NCI-H1694 (cell line): ENCODE results near the gene GOLPH3L.
"Not testable (repeated sequence)": the region's sequence is repeated elsewhere in the genome, so short reads cannot be mapped to it uniquely, and the experiment has no call there.

Experiments used
- DNase-seq: peaks from one replicate; lab custom pipeline; 2025; lab: John Stamatoyannopoulos, UW

Gene GOLPH3L

DNA sequence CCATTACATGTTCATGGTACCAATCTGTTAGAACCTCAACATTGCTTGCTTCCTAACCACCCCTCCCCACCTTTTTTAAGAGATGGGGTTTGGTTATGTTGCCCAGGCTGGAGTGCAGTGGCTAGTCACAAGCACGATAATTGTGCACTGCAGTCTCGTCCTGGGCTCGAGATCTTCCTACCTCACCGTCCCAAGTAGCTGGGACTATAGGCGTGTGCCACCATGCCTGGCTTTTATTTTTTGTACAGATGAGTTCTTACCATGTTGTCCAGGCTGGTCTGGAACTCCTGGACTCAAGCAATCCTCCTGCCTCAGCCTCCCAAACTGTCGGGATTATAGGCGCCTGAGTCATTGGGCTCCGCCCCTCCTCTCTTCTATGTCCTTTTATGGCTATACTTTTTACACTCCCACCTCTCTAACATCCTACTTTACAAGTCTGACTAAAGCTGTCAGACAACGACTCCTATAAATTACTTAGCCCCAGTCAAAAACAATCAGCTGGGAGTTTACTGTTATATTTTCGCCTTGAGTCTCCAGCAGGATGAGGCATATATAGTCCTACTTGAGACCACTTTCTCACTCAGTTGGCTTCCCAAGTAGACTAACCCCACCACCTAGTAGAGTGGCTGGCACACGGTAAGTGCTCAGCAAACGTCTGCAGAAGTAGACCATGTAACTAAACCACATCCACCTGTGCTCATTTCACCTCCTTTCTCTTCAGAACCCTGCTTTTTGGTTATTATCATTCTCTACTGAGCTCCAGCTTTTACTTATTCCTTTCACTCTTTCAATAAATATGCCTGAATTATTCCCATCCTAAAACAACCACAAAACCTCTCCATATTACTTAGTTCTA, 81.4 kb downstream of the GOLPH3L start:
- no peak for DNase-seq

DNA sequence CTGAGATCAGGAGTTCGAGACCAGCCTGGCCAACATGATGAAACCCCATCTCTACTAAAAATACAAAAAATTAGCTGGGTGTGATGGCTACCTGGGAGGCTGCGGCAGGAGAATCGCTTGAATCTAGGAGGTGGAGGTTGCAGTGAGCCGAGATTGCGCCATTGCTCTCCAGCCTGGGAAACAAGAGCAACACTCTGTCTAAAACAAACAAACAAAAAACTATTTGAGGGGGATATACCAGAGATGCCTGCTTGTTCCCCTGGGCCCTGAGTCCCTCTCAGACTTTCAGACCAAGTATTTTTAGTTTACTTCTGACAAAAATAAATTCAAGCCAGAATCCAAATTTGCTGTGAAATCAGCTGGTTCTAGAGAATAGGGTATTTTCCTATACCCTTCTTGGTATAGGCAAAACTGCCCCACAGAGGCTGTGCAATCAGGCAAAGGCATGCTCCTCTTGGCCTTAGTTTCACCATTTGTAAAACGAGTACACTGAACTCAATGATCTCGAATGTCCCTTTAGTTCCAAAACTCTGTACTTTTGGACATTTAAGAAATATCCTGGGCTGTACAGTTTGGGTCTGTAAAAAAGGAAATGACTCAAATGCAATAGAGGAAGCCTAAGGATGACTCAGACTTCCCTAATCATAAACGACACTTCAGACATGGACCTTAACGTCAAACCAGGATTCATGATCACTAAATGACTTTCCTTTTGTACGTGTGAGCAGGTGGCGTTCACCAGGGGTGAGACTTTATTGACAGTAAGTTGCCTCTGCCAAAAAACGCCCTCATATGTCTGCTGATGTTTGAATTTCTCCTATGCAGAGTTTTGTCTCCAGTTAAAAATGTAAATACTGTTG, 83.7 kb downstream of the GOLPH3L start:
- DNase-seq: no peak

DNA sequence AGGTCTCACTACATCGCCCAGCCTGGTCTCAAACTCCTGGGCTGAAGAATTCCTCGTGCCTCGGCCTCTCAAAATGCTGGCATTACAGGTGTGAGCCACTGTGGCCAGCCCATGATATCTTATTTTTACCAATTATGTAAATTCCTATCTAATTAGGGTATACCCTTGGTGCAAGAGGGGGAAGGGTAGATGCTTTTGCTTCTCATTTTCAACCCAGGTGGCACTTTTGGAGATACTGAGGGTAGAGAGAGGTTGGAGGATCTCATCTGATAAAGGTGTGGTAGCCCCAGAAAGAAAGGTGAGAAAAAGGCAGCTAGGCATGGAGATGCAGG, 85.0 kb downstream of the GOLPH3L start:
- DNase-seq: no peak

DNA sequence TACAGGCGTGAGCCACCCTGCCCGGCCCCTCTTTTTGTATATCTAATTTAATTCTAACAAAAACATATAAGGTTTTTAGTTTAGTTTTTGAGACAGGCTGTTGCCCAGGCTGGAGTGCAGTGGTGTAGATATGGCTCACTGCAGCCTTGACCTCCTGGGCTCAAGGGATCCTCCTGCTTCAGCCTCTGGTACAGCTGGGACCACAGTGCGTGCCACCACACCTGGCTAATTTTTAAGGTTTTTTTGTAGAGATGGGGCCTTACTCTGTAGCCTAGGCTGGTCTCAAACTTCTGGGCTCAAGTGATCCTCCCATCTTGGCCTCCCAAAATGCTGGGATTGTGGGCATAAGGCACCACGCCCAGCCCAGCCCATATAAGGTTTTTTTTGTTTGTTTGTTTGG, 86.4 kb downstream of the GOLPH3L start:
- DNase-seq: no peak

DNA sequence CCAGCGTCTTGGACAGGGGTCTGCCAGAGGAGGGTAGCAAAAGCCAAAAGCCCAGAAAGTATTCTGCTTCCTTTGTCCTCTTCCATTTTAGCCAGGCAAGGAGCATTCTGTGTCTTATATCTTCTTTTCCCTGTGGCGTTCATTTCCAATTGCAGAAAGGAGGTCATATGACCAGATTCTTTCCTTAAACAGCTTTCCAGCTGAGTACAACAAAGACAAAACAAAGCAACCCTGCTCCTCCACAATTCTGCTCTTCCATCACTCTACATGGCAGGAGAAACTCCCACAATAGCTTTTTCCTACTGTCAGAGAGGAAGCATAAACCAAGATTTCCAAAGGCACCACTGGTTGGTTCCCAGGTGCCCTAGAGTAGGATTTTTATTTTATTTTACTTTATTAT, 87.2 kb downstream of the GOLPH3L start:
- no peak for DNase-seq

DNA sequence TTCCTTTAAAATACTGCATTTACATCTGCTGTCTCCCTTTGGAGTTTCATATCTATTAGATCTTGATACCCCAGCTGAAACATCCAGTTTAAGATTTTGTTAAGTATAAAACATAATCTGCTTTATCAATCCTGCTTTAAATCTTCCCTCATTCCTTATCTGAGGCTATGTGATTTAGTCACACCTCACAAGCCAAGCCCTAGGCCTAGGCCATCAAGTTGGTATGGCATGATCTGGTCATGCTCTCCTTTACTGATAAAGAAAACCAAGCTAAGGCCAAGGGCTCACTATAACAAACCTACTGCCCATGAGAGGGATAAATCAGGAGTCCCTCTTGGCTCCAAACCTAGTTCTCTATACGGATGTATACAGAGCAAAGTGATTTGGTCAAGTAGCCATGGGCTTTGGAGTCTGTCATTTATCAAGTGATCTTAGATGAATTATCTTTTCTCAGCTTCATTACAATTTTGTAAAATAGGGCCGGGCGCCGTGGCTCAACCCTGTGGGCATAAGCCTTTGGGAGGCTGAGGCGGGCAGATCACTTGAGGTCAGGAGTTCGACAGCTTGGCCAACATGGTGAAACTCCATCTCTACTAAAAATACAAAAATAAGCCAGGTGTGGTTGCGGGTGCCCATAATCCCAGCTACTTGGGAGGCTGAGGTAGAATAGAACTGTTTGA, 90.4 kb downstream of the GOLPH3L start:
- no peak for DNase-seq

DNA sequence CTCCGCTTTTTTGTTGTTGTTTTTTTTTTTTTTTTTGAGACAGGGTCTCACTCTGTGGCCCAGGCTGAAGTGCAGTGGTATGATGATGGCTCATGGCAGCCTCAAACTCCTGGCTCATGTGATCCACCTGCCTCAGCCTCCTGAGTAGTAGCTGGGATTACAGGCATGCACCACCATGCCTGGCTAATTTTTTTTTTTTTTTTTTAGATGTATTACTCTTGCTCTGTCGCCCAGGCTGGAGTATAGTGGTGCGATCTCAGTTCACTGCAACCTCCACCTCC, 91.6 kb downstream of the GOLPH3L start:
- not testable (repeated sequence) for DNase-seq

DNA sequence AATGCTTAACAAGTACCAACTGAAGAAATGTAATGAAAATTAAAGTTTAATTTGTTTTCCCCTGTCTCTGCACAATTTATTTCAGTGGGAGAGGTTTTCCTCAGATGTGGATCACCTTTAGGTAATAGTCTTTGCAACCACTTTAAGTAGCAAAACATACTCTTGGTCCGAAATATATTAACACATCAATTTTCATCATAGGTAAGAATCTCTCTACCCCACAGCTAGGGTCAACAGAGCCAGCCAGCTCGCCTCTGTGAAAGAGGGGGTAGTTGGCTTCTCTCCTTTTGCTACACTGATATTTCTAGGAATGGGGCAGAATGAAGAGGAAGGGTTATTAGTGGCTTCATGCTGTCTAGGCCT, 92.7 kb downstream of the GOLPH3L start:
- no peak for DNase-seq

DNA sequence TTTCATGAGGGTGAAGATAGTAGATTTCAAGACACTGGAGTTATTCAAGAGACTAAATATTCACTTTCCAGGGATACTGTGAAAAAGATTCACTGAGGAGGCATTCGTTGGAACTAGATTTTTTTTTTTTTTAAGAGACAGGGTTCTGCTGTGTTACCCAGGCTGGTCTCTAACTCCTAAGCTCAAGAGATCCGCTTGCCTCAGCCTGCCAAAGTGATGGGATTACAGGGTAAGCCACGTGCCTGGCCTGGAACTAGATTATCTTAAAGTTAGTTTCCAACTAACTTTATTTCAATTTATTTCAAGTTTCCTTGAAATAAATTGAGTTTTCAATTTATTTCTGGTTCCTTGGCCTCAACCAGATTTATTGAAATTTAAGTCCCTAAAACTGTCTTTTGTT, 93.2 kb downstream of the GOLPH3L start:
- DNase-seq: no peak

DNA sequence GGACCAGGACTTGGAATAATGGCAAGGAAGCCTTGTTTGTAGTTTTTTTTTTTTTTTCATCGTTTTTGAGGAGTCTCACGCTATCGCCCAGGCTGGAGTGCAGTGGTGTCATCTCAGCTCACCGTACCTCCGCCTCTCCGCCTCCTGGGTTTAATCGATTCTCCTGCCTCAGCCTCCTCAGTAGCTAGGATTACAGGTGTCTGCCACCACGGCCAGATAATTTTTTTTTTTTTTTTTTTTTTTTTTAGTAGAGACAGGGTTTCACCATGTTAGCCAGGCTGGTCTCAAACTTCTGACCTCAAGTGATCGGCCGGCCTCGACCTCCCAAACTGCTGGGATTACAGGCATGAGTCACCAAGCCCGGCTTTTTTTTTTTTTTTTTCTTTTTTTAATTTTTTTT, 94.6 kb downstream of the GOLPH3L start:
- DNase-seq: not testable (repeated sequence)

DNA sequence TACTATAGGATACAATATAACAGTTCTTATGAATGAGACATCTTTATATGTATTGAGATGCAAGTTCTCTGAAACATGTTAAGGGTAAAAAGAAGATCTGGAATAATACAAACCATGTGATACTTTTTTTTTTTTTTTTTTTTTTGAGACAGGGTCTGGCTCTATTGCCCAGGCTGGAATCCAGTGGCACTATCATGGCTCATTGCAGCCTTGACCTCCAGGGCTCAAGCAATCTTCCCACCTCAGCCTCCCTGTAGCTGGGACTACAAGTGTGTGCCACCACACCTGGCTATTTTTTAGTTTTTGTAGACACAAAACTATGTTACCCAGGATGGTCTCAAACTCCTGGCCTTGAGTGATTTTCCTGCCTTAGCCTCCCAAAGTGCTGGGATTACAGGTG, 95.4 kb downstream of the GOLPH3L start:
- DNase-seq: no peak

DNA sequence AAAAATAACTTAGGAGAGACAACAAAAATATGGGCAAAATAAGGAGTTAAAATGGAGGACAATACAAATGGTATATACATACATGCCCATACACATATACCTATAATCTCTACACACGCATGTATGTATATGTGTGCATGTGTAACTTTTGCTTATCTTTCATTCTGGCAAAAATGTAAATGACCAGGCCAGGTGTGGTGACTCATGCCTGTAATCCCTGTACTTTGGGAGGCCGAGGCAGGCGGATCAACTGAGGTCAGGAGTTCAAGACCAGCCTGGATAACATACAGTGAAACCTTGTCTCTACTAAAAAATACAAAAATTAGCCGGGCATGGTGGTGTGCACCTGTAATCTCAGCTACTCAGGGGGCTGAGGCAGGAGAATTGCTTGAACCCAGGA, 98.6 kb downstream of the GOLPH3L start:
- not testable (repeated sequence) for DNase-seq

DNA sequence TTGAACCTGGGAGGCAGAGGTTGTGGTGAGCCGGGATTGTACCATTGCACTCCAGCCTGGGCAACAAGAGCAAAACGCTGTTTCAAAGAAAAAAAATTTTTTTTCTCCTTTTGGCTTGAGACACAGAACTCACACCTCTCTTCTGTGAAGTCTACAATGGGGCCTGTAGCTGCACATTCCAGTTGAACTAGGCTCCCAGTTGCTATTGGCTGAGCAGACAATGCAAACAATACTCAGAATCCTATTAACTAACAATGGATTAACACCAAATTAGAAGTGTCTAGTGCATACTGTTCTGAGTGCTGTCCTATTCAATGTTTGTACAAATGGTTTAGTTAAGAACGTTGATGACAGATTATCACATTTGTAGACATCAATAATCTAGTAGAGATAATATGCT, 100.0 kb downstream of the GOLPH3L start:
- DNase-seq: no peak
